ENCODE measurements around the gene RPL38.

- TF ChIP-seq, protein P1, sequence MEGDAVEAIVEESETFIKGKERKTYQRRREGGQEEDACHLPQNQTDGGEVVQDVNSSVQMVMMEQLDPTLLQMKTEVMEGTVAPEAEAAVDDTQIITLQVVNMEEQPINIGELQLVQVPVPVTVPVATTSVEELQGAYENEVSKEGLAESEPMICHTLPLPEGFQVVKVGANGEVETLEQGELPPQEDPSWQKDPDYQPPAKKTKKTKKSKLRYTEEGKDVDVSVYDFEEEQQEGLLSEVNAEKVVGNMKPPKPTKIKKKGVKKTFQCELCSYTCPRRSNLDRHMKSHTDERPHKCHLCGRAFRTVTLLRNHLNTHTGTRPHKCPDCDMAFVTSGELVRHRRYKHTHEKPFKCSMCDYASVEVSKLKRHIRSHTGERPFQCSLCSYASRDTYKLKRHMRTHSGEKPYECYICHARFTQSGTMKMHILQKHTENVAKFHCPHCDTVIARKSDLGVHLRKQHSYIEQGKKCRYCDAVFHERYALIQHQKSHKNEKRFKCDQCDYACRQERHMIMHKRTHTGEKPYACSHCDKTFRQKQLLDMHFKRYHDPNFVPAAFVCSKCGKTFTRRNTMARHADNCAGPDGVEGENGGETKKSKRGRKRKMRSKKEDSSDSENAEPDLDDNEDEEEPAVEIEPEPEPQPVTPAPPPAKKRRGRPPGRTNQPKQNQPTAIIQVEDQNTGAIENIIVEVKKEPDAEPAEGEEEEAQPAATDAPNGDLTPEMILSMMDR (conservative IDR thresholded peaks at IDR 0.05; ENCODE audit: low read depth, low read length): no peak
- TF ChIP-seq EZH2 (IDR thresholded peaks at IDR 0.05; ENCODE audit: low read length, unreplicated experiment): no peak
These were observed 16.2 kb downstream of the RPL38 start for GRCh38 chr17:74219576-74220133.
